ENCODE results near the gene ARHGAP23. TPM values are rescaled to one million over a fixed set of nuclear protein-coding genes. Genes with fewer than 3 reads are reported as not detected.

Gene ARHGAP23
- total and polyA plus RNA-seq, 4 donors: 18.3 to 91.7 (median 39.2) TPM

GRCh38 chr17:38464723-38465390, 36.6 kb downstream of the ARHGAP23 start:
- TF ChIP-seq CTCF (IDR thresholded peaks at IDR 0.05; ENCODE audit: control extremely low read depth, extremely low read depth): no peak
- Histone ChIP-seq H3K4me1 (ENCODE audit: control insufficient read depth in 5 of 5, insufficient read depth in 5 of 5, low read length in 5 of 5) (peaks cover 2 to 29% (median 15%) of the 10 kb centered on the region in 5 donors), H3K4me3 (peak overlapping the region; percentile 49), H3K27ac (ENCODE audit: low read depth in 1 of 2, low read length in 1 of 2) (peak overlapping the region; percentile 87 to 94), H3K9me3 (ENCODE audit: control insufficient read depth in 4 of 4, insufficient read depth in 3 of 4, low read length in 3 of 4) (peaks cover 0 to 2% (median 0%) of the 10 kb centered on the region in 4 donors), H3K27me3 (ENCODE audit: control insufficient read depth in 3 of 3, insufficient read depth in 3 of 3, low read length in 2 of 3) (no peaks in the 10 kb centered on the region), H3K36me3 (ENCODE audit: control insufficient read depth in 4 of 4, insufficient read depth in 4 of 4, low read length in 4 of 4) (peaks cover 10 to 32% (median 18%) of the 10 kb centered on the region in 4 donors), H3K9ac (ENCODE audit: insufficient read depth in 1 of 2, low read length in 2 of 2) (peak overlapping the region; percentile 59 to 91)
- ATAC-seq (ENCODE audit: insufficient read depth, low FRiP score) (peak; percentile 75), DNase-seq (peak; percentile 92 to 94 (median 93))
- WGBS, 2 donors: 30 to 57% methylated on average over 19 to 27 of the region's 28 CpGs

- ATAC-seq (ENCODE audit: insufficient read depth, low FRiP score) (peak; percentile 42), DNase-seq (peak in 2 of 3 donors; percentile 51 to 60)
- Histone ChIP-seq H3K9ac (ENCODE audit: insufficient read depth in 1 of 2, low read length in 2 of 2) (peak overlapping the region; percentile 49 to 65), H3K36me3 (ENCODE audit: control insufficient read depth in 4 of 4, insufficient read depth in 4 of 4, low read length in 4 of 4) (peaks cover 13 to 35% (median 19%) of the 10 kb centered on the region in 4 donors), H3K27me3 (ENCODE audit: control insufficient read depth in 3 of 3, insufficient read depth in 3 of 3, low read length in 2 of 3) (no peaks in the 10 kb centered on the region), H3K4me1 (ENCODE audit: control insufficient read depth in 5 of 5, insufficient read depth in 5 of 5, low read length in 5 of 5) (peaks cover 2 to 31% (median 15%) of the 10 kb centered on the region in 5 donors), H3K9me3 (ENCODE audit: control insufficient read depth in 4 of 4, insufficient read depth in 3 of 4, low read length in 3 of 4) (peaks cover 0 to 2% (median 0%) of the 10 kb centered on the region in 4 donors), H3K4me3 (peak overlapping the region; percentile 49), H3K27ac (ENCODE audit: low read depth in 1 of 2, low read length in 1 of 2) (peak overlapping the region; percentile 87 to 94)
- no peak for TF ChIP-seq CTCF (IDR thresholded peaks at IDR 0.05; ENCODE audit: control extremely low read depth, extremely low read depth)
- WGBS, 2 donors: 67 to 83% methylated on average over 23 of the region's 23 CpGs
Observed at GRCh38 chr17:38465391-38466345, 37.4 kb downstream of the ARHGAP23 start.

GRCh38 chr17:38466346-38467315, 38.4 kb downstream of the ARHGAP23 start:
- H3K9ac ChIP-seq (ENCODE audit: insufficient read depth in 1 of 2, low read length in 2 of 2): no peak overlapping the region
- ATAC-seq (ENCODE audit: insufficient read depth, low FRiP score) (no peak), DNase-seq (no peak)
- no peak for TF ChIP-seq CTCF (IDR thresholded peaks at IDR 0.05; ENCODE audit: control extremely low read depth, extremely low read depth)
- H3K27ac ChIP-seq (ENCODE audit: low read depth in 1 of 2, low read length in 1 of 2): peak overlapping the region; percentile 87 to 94
- H3K27me3 ChIP-seq (ENCODE audit: control insufficient read depth in 3 of 3, insufficient read depth in 3 of 3, low read length in 2 of 3): no peaks in the 10 kb centered on the region
- 92 to 94% methylated on average over 50 to 57 of the region's 57 CpGs for WGBS, 2 donors
- H3K36me3 ChIP-seq (ENCODE audit: control insufficient read depth in 4 of 4, insufficient read depth in 4 of 4, low read length in 4 of 4): peaks cover 13 to 33% (median 23%) of the 10 kb centered on the region in 4 donors
- peaks cover 0 to 2% (median 0%) of the 10 kb centered on the region in 4 donors for H3K9me3 ChIP-seq (ENCODE audit: control insufficient read depth in 4 of 4, insufficient read depth in 3 of 4, low read length in 3 of 4)
- H3K4me3 ChIP-seq: no peak overlapping the region
- H3K4me1 ChIP-seq (ENCODE audit: control insufficient read depth in 5 of 5, insufficient read depth in 5 of 5, low read length in 5 of 5): peaks cover 2 to 31% (median 15%) of the 10 kb centered on the region in 5 donors
